Measurements from ENCODE around the gene CLSTN2.

GRCh38 chr3:140341817-140342403 lies 406.9 kb downstream of the CLSTN2 start:
- TF ChIP-seq GATAD2A (CRISPR knock-in tag; IDR thresholded peaks at IDR 0.05), result no peak
- TF ChIP-seq KDM5B (CRISPR knock-in tag; IDR thresholded peaks at IDR 0.05; ENCODE audit: borderline replicate concordance), result no peak
- no peak for TF ChIP-seq ZHX1 (CRISPR knock-in tag; IDR thresholded peaks at IDR 0.05; ENCODE audit: low read depth)
- TF ChIP-seq USF2 (IDR thresholded peaks at IDR 0.05; ENCODE audit: low read depth, low read length), result no peak
- TF ChIP-seq USF2 (CRISPR knock-in tag; IDR thresholded peaks at IDR 0.05; ENCODE audit: borderline replicate concordance), result no peak
- no peak for TF ChIP-seq ZNF629 (CRISPR knock-in tag; conservative IDR thresholded peaks at IDR 0.05)
- no peak for TF ChIP-seq ATF6 (CRISPR knock-in tag; conservative IDR thresholded peaks at IDR 0.05)
- no peak for TF ChIP-seq RXRB (CRISPR knock-in tag; IDR thresholded peaks at IDR 0.05; ENCODE audit: borderline replicate concordance)
- no peak for TF ChIP-seq CTCF (CRISPR knock-in tag; IDR thresholded peaks at IDR 0.05)
- no peak for TF ChIP-seq NCOR1 (IDR thresholded peaks at IDR 0.05; ENCODE audit: borderline replicate concordance, low read length)
- TF ChIP-seq THAP7 (CRISPR knock-in tag; IDR thresholded peaks at IDR 0.05), result no peak
- no peak for TF ChIP-seq BCLAF1 (IDR thresholded peaks at IDR 0.05)
- TF ChIP-seq ZBTB37 (CRISPR knock-in tag; IDR thresholded peaks at IDR 0.05), result no peak
